ENCODE data around the gene LPP. TPM values are rescaled to one million over a fixed set of nuclear protein-coding genes. Genes with fewer than 3 reads are reported as not detected.

Gene LPP
- total RNA-seq, 1 experiment from 2014 or later, result 120 TPM

- Mint-ChIP-seq H3K4me3 (ENCODE audit: unreplicated experiment) (no peak overlapping the region), H3K9me3 (ENCODE audit: unreplicated experiment) (no peaks in the 10 kb centered on the region), H3K4me1 (ENCODE audit: low read depth, unreplicated experiment) (peaks cover 42% of the 10 kb centered on the region), H3K27me3 (ENCODE audit: insufficient read depth, unreplicated experiment) (no peaks in the 10 kb centered on the region), H3K36me3 (ENCODE audit: insufficient read depth, unreplicated experiment) (peaks cover 40% of the 10 kb centered on the region), H3K27ac (ENCODE audit: unreplicated experiment) (no peak overlapping the region)
- CTCF ChIA-PET, result no interaction called here
- Histone ChIP-seq H3K4me1 (peaks cover 70% of the 10 kb centered on the region), H3K4me3 (ENCODE audit: low read depth, low read length) (no peak overlapping the region), H3K27me3 (replicated peaks; ENCODE audit: control insufficient read depth, insufficient read depth, low read length) (no peaks in the 10 kb centered on the region), H3K36me3 (ENCODE audit: control insufficient read depth, insufficient read depth, low read length) (no peaks in the 10 kb centered on the region), H3K9me3 (no peaks in the 10 kb centered on the region)
- no TSS peak for BruUV-seq (replicated peaks)
- POLR2A ChIA-PET, result no interaction called here
- intact Hi-C loops (cut with micrococcal nuclease; ENCODE audit: unreplicated experiment), result loop anchor here (1.0 kb wide), 1 partner anchor 162 kb away; no protein-coding TSS in a partner anchor
- DNase-seq, result no peak
- TF ChIP-seq, protein P1, sequence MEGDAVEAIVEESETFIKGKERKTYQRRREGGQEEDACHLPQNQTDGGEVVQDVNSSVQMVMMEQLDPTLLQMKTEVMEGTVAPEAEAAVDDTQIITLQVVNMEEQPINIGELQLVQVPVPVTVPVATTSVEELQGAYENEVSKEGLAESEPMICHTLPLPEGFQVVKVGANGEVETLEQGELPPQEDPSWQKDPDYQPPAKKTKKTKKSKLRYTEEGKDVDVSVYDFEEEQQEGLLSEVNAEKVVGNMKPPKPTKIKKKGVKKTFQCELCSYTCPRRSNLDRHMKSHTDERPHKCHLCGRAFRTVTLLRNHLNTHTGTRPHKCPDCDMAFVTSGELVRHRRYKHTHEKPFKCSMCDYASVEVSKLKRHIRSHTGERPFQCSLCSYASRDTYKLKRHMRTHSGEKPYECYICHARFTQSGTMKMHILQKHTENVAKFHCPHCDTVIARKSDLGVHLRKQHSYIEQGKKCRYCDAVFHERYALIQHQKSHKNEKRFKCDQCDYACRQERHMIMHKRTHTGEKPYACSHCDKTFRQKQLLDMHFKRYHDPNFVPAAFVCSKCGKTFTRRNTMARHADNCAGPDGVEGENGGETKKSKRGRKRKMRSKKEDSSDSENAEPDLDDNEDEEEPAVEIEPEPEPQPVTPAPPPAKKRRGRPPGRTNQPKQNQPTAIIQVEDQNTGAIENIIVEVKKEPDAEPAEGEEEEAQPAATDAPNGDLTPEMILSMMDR (IDR thresholded peaks at IDR 0.05; ENCODE audit: insufficient read depth in 1 of 2, low read depth in 1 of 2, low read length in 1 of 2, severe bottlenecking in 1 of 2, unreplicated experiment in 1 of 2), result no peak
Observed at GRCh38 chr3:188215129-188215528, 61.2 kb downstream of the LPP start.

- Mint-ChIP-seq H3K4me1 (ENCODE audit: low read depth, unreplicated experiment) (peaks cover 50% of the 10 kb centered on the region), H3K27ac (ENCODE audit: unreplicated experiment) (peak overlapping the region; percentile 5), H3K4me3 (ENCODE audit: unreplicated experiment) (no peak overlapping the region), H3K9me3 (ENCODE audit: unreplicated experiment) (no peaks in the 10 kb centered on the region), H3K27me3 (ENCODE audit: insufficient read depth, unreplicated experiment) (no peaks in the 10 kb centered on the region), H3K36me3 (ENCODE audit: insufficient read depth, unreplicated experiment) (peaks cover 40% of the 10 kb centered on the region)
- DNase-seq, result peak; percentile 46 to 55
- peaks cover 65% of the 10 kb centered on the region for H3K4me1 ChIP-seq
- intact Hi-C loops (cut with micrococcal nuclease; ENCODE audit: unreplicated experiment), result loop anchor here (1.0 kb wide), 2 partner anchors 59 to 181 kb away; no protein-coding TSS in a partner anchor
- no TSS peak for BruUV-seq (replicated peaks)
- H3K36me3 ChIP-seq (ENCODE audit: control insufficient read depth, insufficient read depth, low read length), result no peaks in the 10 kb centered on the region
- CTCF ChIA-PET, result interaction anchor here (0.6 to 0.9 kb wide), 3 partner anchors 10 to 474 kb away, joined by 3 to 4 read pairs (median 4); no protein-coding TSS in a partner anchor
- TF ChIP-seq, protein P1 (IDR thresholded peaks at IDR 0.05; ENCODE audit: insufficient read depth in 1 of 2, low read depth in 1 of 2, low read length in 1 of 2, severe bottlenecking in 1 of 2, unreplicated experiment in 1 of 2), result no peak
- POLR2A ChIA-PET, result no interaction called here
- no peaks in the 10 kb centered on the region for H3K27me3 ChIP-seq (replicated peaks; ENCODE audit: control insufficient read depth, insufficient read depth, low read length)
- no peaks in the 10 kb centered on the region for H3K9me3 ChIP-seq
- no peak overlapping the region for H3K4me3 ChIP-seq (ENCODE audit: low read depth, low read length)
Observed at GRCh38 chr3:188217011-188217463, 63.1 kb downstream of the LPP start.

DNA sequence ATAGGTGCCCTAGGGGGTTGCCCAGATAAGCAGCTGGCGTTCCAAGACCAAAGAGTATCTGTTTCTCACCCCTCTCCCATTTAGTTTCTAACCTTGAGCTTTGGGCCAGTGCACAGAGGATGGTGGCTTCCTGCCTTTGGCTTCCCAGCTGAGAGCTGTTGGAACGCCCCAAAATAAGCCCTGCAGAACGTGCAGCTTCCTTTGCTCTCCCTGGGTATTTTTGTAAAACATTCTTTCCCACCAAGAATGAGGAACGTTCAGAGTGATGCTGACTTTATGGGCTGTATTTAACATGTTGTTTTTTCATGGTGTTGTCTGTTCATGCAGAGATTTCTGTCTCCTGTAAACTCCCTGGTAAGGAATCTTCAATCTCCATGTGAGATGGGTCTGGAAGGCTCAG, 63.8 kb downstream of the LPP start:
- Histone ChIP-seq H3K4me1 (peaks cover 61% of the 10 kb centered on the region), H3K27me3 (replicated peaks; ENCODE audit: control insufficient read depth, insufficient read depth, low read length) (no peaks in the 10 kb centered on the region), H3K9me3 (no peaks in the 10 kb centered on the region), H3K4me3 (ENCODE audit: low read depth, low read length) (no peak overlapping the region), H3K36me3 (ENCODE audit: control insufficient read depth, insufficient read depth, low read length) (no peaks in the 10 kb centered on the region; the same call in 1 of the 2 replicates)
- Mint-ChIP-seq H3K27me3 (ENCODE audit: insufficient read depth, unreplicated experiment) (no peaks in the 10 kb centered on the region), H3K4me3 (ENCODE audit: unreplicated experiment) (no peak overlapping the region), H3K27ac (ENCODE audit: unreplicated experiment) (no peak overlapping the region), H3K4me1 (ENCODE audit: low read depth, unreplicated experiment) (peaks cover 43% of the 10 kb centered on the region), H3K9me3 (ENCODE audit: unreplicated experiment) (no peaks in the 10 kb centered on the region), H3K36me3 (ENCODE audit: insufficient read depth, unreplicated experiment) (peaks cover 33% of the 10 kb centered on the region)
- TF ChIP-seq, protein P1 (IDR thresholded peaks at IDR 0.05; ENCODE audit: insufficient read depth in 1 of 2, low read depth in 1 of 2, low read length in 1 of 2, severe bottlenecking in 1 of 2, unreplicated experiment in 1 of 2), result no peak
- no peak for DNase-seq
- intact Hi-C loops (cut with micrococcal nuclease; ENCODE audit: unreplicated experiment), result loop anchor here (1.0 kb wide), 2 partner anchors 59 to 181 kb away; no protein-coding TSS in a partner anchor
- ChIA-PET CTCF (interaction anchor here (0.7 kb wide), 1 partner anchor 10 kb away, joined by 3 read pairs; no protein-coding TSS in a partner anchor), POLR2A (no interaction called here)
- BruUV-seq (replicated peaks), result no TSS peak

Measured in Caco-2 (cell line).